CD4-positive, alpha-beta T cell (primary cell): ENCODE data around the gene SCAPER. TPM values are rescaled to one million over a fixed set of nuclear protein-coding genes. Genes with fewer than 3 reads are reported as not detected.

Source experiments
- ATAC-seq: fragments of 200-7000 bp; cut with Tn5 transposase; one replicate; pipeline ENCODE4 v1.10.0; 2022; ENCODE audit warnings: mild to moderate bottlenecking; ENCODE audit not compliant: poor library complexity
- CTCF ChIA-PET: fragments of 350-600 bp; sonication (Branson Sonifier 250); formaldehyde crosslinking; loops from one replicate; lab custom pipeline; 2021; ENCODE audit warnings: antibody characterized with exemption, inconsistent platforms; lab: Charles Lee
- POLR2A ChIA-PET: fragments of 350-600 bp; sonication (Branson Sonifier 250); formaldehyde crosslinking; loops from one replicate; lab custom pipeline; 2021; ENCODE audit warnings: antibody characterized with exemption, inconsistent platforms; lab: Charles Lee
- DNase-seq, 14 experiments: peaks; one replicate each; pipeline ENCODE4 v3.0.0-alpha.2; 2013 to 2020; ENCODE audit warnings: mixed read lengths in 2 of 14
- H3K27ac ChIP-seq, 2 donors: one replicate each; pipeline versions ENCODE4 v1.5.1 to v1.7.0; 2013; ENCODE audit warnings: low read length in 2 of 2, low read depth in 1 of 2, mild to moderate bottlenecking in 1 of 2
- H3K27me3 ChIP-seq, 2 experiments: 1 replicate in 1 of 2; 2 replicates in 1 of 2; pipeline versions ENCODE4 v1.6.1 to v1.7.0; 2013; ENCODE audit warnings: low read length in 2 of 2, control low read depth in 1 of 2, mild to moderate bottlenecking in 1 of 2, moderate library complexity in 1 of 2; ENCODE audit not compliant: insufficient read depth in 2 of 2, control insufficient read depth in 1 of 2
- H3K36me3 ChIP-seq: one replicate; pipeline ENCODE4 v1.6.1; 2013; ENCODE audit warnings: low read length, control low read depth; ENCODE audit not compliant: insufficient read depth
- H3K4me1 ChIP-seq: one replicate; pipeline ENCODE4 v1.6.1; 2013; ENCODE audit warnings: low read length, control low read depth; ENCODE audit not compliant: insufficient read depth
- H3K4me3 ChIP-seq: one replicate; pipeline ENCODE4 v1.5.1; 2013; ENCODE audit warnings: mild to moderate bottlenecking, low read length, moderate library complexity
- H3K9me3 ChIP-seq, 2 experiments: 1 replicate in 1 of 2; 2 replicates in 1 of 2; pipeline versions ENCODE4 v1.6.1 to v1.7.0; 2013; ENCODE audit warnings: low read length in 2 of 2, mild to moderate bottlenecking in 2 of 2, control low read depth in 1 of 2, moderate library complexity in 1 of 2; ENCODE audit not compliant: control insufficient read depth in 1 of 2, insufficient read depth in 1 of 2
- H3K27ac Mint-ChIP-seq: one replicate; pipeline ENCODE4 v1.8.0; 2020; ENCODE audit warnings: mixed read lengths
- H3K27me3 Mint-ChIP-seq: one replicate; pipeline ENCODE4 v1.8.0; 2021; ENCODE audit warnings: mixed read lengths
- H3K36me3 Mint-ChIP-seq: one replicate; pipeline ENCODE4 v1.8.0; 2021; ENCODE audit warnings: low read depth, mixed read lengths
- H3K4me1 Mint-ChIP-seq: one replicate; pipeline ENCODE4 v1.8.0; 2021; ENCODE audit warnings: low read depth, mixed read lengths
- H3K4me3 Mint-ChIP-seq: one replicate; pipeline ENCODE4 v1.8.0; 2020; ENCODE audit warnings: mild to moderate bottlenecking, mixed read lengths
- H3K9me3 Mint-ChIP-seq: one replicate; pipeline ENCODE4 v1.8.0; 2020; ENCODE audit warnings: mixed read lengths
- intact Hi-C, 2 experiments: fragments of 100-400 bp; cut with DNase I in 1 of 2; cut with micrococcal nuclease in 1 of 2; formaldehyde crosslinking; loops; one replicate each; pipeline versions ENCODE4 v1.15.1 to v1.9.0; 2023 to 2025; cut with DNase I, micrococcal nuclease
- total RNA-seq, 174 experiments: library from RNA in 2 of 174; stranded (reverse) in 2 of 174; gene quantifications; one replicate each; pipeline ENCODE4 v1.2.3 and lab custom pipeline; 2021 to 2026
- TF ChIP-seq, protein P1 (sequence below): fragments of 200-600 bp; IDR thresholded peaks from one replicate; pipeline ENCODE4 v1.8.0; 2022; ENCODE audit warnings: antibody characterized with exemption, mild to moderate bottlenecking

The SCAPER gene
- total RNA-seq, 2 experiments from 2014 or later: 40.3 to 41.2 TPM

DNA sequence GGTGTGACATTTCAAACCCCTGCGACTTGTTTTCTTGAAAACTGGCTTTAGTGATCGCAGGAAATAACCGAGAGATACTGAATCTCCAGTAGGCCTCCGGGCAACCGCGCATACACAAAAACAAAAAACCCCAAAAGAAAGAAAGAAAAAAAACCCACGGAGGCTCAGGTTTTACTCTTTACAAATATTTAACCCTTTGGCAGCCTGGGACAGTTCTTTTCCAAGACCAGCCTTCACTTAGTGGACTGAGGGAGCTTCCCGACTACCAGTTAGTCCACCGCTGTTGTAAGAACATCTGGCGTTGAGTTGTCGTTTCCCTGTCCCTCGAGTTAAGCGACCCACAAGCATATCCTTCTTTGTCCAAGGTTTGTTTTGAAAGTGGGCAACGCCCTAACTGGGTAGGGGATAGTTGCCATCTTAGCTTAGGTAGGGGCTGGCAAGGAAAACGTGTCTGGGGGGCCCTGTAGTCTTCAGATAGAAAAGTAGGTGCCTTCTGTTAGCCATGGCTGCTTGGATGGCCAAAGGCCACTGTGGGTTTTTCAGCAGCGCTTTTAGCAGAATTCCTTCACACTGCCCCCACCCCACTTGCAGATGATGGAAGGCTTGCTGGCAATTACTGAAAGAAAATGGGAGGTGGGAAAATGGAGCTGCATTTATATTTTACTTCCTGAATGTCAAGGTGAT, 561.7 kb downstream of the SCAPER start:
- no peaks in the 10 kb centered on the region for H3K36me3 Mint-ChIP-seq
- Histone ChIP-seq H3K9me3 (peaks cover 5 to 46% of the 10 kb centered on the region in 2 experiments), H3K4me3 (no peak overlapping the region), H3K27ac (no peak overlapping the region), H3K4me1 (peaks cover 66% of the 10 kb centered on the region), H3K27me3 (peaks cover 83 to 99% of the 10 kb centered on the region in 2 experiments), H3K36me3 (no peaks in the 10 kb centered on the region)
- ATAC-seq (no peak), DNase-seq (peak in 2 of 14 experiments; percentile 24 to 29)
- H3K4me1 Mint-ChIP-seq: peaks cover 56% of the 10 kb centered on the region
- peaks cover 87% of the 10 kb centered on the region for H3K27me3 Mint-ChIP-seq
- ChIA-PET POLR2A (interaction anchor here (0.6 kb wide), 1 partner anchor 10 kb away, joined by 3 read pairs; no protein-coding TSS in a partner anchor), CTCF (no interaction called here)
- no peaks in the 10 kb centered on the region for H3K9me3 Mint-ChIP-seq
- H3K4me3 Mint-ChIP-seq: no peak overlapping the region
- no peak overlapping the region for H3K27ac Mint-ChIP-seq
- TF ChIP-seq, protein P1, sequence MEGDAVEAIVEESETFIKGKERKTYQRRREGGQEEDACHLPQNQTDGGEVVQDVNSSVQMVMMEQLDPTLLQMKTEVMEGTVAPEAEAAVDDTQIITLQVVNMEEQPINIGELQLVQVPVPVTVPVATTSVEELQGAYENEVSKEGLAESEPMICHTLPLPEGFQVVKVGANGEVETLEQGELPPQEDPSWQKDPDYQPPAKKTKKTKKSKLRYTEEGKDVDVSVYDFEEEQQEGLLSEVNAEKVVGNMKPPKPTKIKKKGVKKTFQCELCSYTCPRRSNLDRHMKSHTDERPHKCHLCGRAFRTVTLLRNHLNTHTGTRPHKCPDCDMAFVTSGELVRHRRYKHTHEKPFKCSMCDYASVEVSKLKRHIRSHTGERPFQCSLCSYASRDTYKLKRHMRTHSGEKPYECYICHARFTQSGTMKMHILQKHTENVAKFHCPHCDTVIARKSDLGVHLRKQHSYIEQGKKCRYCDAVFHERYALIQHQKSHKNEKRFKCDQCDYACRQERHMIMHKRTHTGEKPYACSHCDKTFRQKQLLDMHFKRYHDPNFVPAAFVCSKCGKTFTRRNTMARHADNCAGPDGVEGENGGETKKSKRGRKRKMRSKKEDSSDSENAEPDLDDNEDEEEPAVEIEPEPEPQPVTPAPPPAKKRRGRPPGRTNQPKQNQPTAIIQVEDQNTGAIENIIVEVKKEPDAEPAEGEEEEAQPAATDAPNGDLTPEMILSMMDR: no peak
- intact Hi-C loops: no loop called here

DNA sequence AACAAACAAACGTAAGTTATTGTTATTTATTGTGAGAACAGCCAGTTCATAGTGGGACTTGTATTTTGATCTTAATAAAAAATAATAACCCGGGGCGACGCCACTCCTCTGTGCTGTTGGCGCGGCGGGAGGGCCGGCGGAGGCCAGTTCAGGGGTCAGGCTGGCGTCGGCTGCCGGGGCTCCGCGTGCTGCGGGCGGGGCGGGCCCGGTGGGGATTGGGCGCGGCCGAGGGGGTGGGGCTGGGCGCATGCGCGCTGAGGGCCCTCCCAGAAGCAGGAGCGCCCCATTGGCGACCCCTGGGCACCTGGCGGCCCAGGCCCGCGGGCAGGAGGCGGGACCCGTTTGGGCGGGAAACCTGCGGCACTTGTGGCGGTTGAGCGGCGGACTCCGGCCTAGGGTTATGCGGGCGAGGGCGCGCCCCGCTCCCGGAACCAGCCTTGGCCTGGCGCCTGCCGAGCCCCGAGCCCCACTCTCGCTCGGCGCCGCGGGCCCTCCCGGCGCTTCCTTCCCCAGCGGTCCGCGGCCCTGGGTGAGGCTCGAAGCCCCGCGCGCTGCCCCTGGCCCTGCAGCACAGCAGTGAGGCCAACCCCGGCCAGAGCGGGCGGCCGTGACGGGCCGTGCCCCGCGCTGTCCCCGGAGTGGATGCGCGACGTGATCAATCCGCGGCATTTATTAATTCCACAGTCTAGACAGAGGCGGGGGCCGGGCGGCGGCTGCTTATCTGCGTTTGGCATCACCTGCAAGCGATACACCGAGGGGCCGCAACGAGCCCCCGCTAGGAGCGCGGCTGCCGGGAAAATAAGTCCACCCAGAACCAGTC, 562.5 kb downstream of the SCAPER start:
- Histone ChIP-seq H3K4me1 (peaks cover 74% of the 10 kb centered on the region), H3K36me3 (no peaks in the 10 kb centered on the region), H3K9me3 (peaks cover 5 to 53% of the 10 kb centered on the region in 2 experiments), H3K27me3 (peaks cover 84 to 99% of the 10 kb centered on the region in 2 experiments), H3K4me3 (no peak overlapping the region), H3K27ac (no peak overlapping the region)
- POLR2A ChIA-PET: interaction anchor here (0.6 kb wide), 1 partner anchor 11 kb away, joined by 3 read pairs; no protein-coding TSS in a partner anchor
- TF ChIP-seq, protein P1: no peak
- intact Hi-C loops: no loop called here
- Mint-ChIP-seq H3K36me3 (no peaks in the 10 kb centered on the region), H3K9me3 (no peaks in the 10 kb centered on the region), H3K4me3 (peak overlapping the region; percentile 73), H3K4me1 (peaks cover 59% of the 10 kb centered on the region), H3K27me3 (peaks cover 83% of the 10 kb centered on the region), H3K27ac (no peak overlapping the region)
- ATAC-seq (no peak), DNase-seq (peak in 2 of 14 experiments; percentile 41 to 43)
- CTCF ChIA-PET: no interaction called here

DNA sequence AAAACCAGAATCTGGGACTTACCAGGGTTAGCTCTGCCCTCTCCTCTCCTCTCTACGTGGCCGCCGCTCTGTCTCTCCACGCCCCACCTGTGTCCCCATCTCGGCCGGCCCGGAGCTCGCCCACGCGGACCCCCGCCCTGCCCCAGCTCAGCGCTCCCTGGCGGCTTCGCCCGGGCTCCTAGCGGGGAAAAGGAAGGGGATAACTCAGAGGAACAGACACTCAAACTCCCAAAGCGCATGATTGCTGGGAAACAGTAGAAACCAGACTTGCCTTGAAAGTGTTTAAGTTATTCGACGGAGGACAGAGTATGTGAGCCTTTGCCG, 563.1 kb downstream of the SCAPER start:
- POLR2A ChIA-PET: no interaction called here
- CTCF ChIA-PET: no interaction called here
- peak overlapping the region; percentile 73 for H3K4me3 Mint-ChIP-seq
- H3K36me3 ChIP-seq: no peaks in the 10 kb centered on the region
- H3K4me3 ChIP-seq: no peak overlapping the region
- peaks cover 62% of the 10 kb centered on the region for H3K4me1 Mint-ChIP-seq
- H3K27ac ChIP-seq: no peak overlapping the region
- DNase-seq: peak in 1 of 14 experiments; percentile 22
- ATAC-seq: no peak
- intact Hi-C loops: no loop called here
- H3K9me3 Mint-ChIP-seq: no peaks in the 10 kb centered on the region
- peaks cover 5 to 55% of the 10 kb centered on the region in 2 experiments for H3K9me3 ChIP-seq
- no peaks in the 10 kb centered on the region for H3K36me3 Mint-ChIP-seq
- no peak overlapping the region for H3K27ac Mint-ChIP-seq
- peaks cover 77% of the 10 kb centered on the region for H3K4me1 ChIP-seq
- TF ChIP-seq, protein P1: no peak
- H3K27me3 Mint-ChIP-seq: peaks cover 85% of the 10 kb centered on the region
- H3K27me3 ChIP-seq: peaks cover 85 to 99% of the 10 kb centered on the region in 2 experiments
